Activated CD4-positive, alpha-beta T cell treated with anti-CD3 and anti-CD28 coated beads, Interleukin-2, amount 50 U/mL, for 16 hours (primary cell): Measurements from ENCODE around the gene NDEL1.

Source experiments
- DNase-seq: peaks from one replicate; pipeline ENCODE4 v3.0.0-alpha.2; 2020

The NDEL1 gene

DNA sequence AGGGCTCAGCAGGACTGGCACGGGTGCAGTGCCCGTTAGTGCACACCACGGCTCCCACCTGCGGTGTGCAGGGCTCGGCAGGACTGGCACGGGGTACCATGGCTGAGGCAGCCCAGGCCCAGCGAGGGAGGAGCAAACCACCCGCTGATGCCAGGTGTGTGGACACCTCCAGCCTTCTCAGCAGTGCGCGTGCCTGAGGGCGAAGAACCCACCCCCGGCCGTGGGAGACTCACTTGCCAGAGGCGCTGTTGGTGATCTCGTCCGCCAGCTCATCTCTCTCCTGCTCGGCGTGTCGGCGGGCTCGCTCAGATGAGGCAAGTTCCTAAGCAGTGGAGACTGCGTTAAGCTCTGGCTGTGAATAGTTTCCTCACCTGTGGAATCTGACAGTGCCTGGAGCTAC, 45.4 kb downstream of the NDEL1 start:
- DNase-seq: no peak

DNA sequence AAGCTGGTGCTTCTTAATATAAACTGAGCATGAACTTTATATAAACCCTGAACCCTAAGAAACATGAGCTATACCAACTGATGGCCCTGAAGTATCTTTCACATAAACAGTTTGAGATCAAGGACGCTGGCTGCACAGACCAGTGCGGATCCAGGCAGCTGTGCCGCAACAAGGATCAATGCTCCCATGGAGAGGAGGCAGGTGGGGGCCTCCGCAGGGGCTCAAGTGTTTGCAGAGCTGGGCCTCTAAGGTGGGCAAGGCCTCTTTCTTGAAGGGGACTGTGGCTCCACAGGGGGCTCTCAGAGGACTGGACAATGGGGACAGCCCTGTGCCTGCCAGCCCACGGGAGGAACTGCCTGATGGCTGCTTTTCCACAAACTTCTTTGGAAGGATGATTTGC, 46.0 kb downstream of the NDEL1 start:
- DNase-seq: no peak

DNA sequence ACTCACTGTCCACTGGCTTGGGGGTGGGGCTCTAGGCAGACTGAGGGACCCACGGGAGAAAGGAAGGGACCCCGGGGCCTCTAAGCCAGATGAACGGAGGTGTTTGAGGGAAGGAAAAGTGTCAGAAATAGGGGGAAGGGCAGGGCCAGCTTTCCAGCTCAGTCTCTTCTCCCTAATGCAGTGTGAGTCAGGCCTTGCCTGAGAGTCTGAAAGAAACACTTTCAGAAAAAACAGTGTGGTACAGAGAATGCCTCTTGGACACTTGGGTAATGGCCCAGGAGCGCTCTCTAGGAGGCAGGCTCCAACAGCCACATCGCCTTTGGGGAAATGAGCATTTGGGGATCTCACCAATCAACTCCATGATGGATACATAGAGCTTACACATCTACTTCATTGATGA, 46.9 kb downstream of the NDEL1 start:
- DNase-seq: no peak

DNA sequence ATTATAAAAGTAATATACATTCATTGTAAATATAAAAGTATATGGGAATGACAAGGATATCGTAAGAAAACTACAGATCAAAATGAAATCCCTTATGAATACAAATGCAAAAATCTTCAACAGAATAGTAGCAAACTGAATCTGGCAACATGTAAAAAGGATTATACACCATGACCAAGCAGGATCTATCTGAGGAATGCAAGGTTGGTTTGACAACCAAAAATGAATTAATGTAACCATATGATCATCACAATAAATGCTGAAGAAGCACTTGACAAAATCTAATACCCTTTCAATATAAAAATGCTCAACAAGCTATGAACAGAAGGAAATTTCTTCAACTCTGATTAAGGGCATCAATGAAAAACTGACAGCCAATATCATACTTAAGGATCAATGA, 48.8 kb downstream of the NDEL1 start:
- no peak for DNase-seq

DNA sequence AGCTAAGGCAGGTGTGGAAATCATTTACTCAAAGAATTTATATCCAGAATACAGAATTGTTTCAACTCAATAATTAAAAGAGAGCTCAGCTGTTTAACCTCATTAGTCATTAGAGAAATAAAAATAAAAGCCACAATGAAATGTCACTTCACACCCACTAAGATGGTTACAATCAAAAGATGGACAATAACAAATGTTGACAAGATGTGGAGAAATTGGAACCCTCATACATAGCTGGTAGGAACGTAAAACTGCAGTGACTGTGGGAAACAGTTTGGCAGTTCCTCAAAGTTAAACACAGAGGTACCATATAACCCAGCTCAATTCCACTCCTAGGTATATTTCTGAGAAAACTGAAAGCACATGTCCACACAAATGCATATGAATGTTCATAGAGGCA, 49.8 kb downstream of the NDEL1 start:
- no peak for DNase-seq

DNA sequence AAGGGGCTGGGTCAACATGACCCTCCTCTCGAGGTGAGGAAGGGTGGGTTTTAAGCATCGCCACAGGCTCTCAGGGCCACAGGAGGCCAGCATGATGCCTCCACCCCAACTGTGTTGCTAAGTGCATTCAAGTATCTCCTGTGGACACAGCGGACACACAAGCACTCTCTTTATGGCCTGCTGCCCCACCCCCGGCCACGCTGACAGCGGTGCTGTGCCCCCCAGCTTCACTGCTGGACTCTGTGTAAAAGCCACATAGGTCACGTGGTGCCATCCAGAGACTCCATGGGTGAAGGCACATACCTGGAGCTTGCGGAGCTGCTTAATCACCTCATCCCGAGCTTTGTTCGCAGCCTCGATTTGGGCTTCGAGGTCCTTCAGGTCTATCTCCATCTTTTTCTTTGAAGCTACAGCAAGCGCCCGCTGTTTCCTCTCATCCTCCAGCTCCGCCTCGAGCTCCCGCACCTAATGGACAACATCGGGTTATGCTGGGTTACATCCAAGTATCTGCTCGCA, 51.5 kb downstream of the NDEL1 start:
- no peak for DNase-seq

DNA sequence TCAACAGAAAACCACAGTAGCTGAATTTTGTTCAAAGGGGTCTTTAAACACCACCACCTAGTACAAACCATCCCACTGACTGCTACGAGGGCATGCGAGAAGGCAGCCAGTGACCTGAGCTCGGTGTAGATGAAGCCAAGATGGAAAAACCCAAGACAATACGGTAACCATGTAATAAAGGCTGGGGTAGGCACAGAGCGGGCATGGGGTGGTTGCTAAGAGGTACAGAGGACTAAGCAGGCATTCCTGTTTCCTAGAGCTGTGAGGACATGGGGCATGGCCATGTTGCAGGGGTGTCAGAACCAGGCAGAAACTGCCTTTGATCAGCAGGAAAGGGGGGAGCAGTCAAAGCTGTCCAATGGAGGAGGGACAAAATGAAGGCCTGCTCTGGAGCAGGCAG, 52.1 kb downstream of the NDEL1 start:
- no peak for DNase-seq

DNA sequence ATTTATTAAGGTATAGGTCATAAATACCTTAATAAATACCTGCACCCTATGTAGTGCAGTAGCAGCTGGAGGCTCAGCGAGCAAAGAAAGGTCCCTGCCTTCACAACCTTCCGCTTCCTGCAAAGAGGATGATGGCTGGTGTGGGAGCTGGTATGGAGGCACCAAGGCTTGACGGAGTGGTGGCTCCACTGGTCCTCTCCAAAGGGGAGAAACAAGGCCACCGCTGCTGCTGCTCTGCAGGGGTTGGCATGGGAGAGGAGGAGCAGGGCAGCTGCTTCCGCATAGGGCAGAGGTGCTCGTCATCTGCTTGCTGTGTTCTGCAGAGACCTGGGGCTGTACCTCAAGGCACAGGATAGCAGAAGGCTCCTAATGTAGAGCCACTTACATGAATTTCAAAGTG, 52.8 kb downstream of the NDEL1 start:
- no peak for DNase-seq

DNA sequence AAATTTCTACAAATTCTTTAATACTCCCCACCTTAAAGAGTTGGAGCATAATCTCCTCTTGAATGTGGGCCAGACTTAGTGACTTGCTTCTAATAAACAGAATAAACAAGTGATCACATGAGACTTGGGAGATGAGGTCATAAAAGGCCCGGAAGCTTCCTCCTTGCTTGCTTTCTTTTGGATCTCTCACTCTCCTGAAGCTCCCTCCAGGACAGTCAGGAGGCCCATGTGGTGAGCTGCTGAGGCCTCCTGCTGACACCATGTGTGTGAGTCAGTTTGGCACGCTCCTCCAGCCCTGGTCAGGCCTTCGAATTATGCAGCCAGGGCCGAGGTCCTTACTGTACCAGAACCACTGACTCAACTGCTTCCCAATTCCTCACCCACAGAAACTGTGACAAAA, 53.2 kb downstream of the NDEL1 start:
- DNase-seq: no peak

DNA sequence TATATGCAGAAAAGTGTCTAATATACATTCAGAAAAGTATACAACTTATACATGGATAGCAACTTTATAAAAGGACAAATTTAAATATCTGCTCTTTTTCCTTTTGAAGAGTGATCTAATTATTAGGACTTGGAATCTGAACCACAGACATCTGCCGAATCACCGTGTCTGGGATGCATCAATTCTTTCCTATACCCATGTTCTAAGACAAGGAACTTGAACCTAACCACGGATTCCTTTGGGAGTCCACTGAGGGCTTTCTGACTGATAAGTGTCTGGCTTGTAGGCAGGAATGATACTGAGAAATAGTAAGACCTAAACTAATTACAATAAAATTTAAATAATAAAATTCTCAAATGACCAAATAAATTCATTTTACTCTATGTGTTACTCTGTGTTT, 54.2 kb downstream of the NDEL1 start:
- DNase-seq: no peak

DNA sequence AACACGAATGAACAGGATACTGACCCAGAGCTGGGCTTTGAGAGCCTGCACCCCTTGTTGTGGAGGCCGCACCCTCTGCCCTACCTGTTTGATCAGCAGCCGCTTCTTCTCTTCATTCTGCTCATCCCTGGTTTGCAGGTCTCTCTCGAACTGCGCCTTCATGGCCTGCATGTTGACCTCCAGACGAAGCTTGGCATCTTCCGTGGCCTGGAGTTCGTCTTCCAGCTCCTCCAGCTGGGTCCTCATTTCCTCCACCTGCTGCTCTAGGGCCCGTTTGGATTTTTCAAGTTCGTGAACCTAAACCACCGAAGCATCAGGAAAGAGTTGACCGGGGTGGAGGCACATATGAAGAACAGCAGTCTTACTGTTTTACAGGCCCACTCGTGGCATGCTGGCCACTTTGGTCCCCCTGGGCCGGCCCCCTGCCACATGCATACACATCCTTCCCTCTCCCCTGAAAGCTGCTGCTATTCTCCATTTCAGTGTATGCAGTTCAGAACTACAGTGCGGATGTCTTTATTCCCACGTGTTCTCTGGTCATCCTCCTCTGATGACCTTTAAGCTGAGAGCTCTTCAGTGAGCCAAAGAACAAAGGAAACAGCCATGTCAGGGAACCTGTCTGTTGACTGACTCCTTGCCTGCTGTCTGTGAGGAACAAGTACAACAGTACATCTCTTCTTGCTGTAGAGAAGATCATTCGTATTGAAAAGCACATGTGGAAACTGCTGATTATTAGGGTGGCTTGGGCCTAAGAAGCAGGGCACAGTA, 54.8 kb downstream of the NDEL1 start:
- DNase-seq: no peak

DNA sequence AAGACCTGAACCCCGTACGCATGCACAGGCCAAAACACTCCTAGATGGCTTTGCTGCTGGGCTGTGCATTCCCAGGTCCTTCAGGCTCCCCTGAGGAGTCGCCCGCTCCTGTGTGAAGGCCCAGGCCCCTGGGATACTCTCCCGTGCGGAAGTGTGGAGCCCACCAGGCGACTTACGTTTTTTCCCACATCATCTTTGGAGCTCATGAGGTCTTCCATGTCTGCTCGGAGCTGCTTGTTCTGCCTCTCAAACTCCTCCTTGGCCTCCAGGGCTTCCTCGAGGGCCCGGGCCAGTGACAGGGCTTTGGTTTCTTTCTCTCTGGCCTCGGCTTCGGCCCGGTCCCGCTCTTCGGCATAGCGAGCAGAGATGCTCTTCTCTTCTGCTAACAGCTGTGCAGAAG, 56.4 kb downstream of the NDEL1 start:
- no peak for DNase-seq

DNA sequence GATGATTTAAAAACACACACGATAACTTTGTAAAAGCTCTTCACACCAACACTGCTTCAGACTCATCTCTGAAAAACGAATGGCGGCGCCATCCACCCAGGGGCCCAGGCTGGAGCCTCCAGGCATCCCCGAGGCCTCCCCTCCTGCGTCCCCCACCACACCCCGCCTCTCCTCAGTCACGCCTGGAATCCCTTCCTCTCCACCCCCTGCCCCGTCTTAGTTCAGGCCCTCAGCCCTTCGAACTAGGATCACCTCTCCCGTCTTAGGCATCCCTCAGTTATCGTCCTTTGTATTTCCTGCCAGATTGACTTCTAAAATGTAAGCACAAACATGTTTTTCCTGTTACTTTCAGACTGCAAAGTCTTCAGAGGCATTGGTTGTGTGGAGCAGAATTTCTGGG, 58.3 kb downstream of the NDEL1 start:
- no peak for DNase-seq

DNA sequence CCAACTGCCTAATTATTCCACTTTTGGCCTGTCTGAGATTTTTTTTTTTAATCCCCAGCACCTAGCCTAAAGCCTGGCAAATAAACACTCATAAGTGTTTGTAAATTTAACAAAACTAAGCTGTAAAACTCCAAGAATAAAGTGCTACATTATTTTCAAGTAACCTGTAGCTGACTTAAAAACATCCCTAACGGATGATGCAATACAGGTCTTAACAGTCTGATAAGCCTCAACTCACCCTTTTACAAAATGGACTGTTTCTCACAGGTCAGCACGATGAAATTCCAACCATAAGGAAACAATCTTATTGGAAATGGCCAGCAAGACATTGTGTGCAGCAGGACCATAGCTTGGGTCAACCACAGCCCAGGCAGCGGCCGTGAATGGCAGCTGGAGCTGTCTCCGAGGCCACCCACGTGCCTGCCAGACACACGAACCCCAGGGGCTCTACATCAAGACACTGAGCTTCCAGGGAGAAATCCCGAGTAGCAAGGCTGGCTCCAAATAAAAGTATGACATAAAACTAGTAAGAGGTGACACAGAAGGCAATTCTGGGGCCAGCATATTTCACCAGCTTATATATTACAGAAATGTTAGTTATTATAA, 58.9 kb downstream of the NDEL1 start:
- DNase-seq: no peak

DNA sequence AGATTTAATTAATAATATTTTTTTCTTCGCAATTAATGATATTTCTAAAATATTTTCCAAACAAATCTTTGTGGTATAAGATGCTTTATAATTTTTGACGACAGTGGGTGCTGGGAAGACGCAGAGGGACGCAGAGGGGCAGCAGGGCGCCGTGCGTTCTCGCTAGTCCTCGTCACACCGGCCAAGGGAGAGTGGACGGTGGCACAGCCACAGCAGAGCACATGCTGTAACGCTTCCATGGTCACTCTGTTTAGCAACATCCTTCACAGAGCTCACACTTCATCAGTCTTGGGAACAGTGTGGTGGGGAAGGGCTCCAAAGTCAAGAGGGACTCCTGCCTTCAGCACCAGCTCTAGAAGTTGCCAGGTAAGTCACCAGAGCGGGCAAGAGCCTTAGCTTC, 60.4 kb downstream of the NDEL1 start:
- no peak for DNase-seq

DNA sequence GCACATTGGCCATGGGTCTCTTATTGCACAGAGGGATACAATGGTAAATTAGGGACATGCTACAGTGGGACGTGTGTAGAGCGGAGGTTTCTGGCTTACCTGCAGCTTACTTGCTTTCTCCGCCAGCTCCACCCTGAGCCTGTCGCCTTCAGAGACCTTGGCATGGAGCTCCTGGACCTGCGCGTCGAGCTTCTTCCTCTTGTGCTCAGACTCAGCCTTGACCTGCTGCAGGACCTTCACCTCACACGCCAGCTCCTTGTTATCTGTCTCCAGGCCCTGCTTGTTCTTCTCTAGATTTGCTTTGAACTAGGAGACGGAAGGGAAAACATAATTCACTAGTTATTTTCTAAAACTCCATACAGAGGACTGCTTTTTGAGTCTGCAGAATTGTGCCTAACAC, 63.5 kb downstream of the NDEL1 start:
- DNase-seq: no peak

DNA sequence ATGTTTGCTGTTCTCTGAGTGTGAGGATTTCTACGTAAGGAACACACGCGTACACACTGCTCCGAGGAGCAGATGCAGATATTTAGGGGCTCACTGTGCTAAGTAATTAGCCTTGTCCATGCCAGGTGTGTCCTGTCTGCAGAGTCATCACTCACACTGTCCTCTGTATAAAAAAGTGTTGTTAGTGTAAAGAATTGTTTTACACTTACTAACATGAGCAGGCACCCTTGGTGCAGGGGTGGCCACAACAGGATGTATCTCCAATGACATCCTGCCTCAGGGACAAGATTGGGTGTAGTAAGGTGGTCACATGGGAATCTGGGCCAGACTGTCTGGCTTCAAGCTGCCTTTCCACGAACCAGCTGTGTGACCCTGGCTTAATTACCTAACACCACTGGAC, 63.9 kb downstream of the NDEL1 start:
- no peak for DNase-seq

DNA sequence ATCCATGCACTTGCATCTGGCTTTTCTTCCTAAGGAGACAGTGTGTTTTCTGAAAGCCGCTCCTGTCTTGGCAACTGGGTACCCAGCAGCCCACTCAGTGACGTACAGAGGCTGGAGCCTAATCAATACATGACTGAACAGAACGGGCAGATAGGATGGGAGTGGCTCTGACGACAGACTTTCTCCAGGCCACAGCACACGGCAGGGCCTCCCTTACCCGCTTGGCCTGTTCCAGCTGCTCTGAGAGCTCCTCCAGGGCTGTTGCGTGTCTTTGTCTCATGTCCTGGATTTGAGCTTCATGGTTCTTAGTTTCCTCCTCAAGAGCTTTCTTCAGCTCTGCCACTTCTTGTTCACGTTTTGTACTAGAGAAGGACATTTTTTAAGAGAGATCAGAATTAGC, 64.9 kb downstream of the NDEL1 start:
- no peak for DNase-seq

DNA sequence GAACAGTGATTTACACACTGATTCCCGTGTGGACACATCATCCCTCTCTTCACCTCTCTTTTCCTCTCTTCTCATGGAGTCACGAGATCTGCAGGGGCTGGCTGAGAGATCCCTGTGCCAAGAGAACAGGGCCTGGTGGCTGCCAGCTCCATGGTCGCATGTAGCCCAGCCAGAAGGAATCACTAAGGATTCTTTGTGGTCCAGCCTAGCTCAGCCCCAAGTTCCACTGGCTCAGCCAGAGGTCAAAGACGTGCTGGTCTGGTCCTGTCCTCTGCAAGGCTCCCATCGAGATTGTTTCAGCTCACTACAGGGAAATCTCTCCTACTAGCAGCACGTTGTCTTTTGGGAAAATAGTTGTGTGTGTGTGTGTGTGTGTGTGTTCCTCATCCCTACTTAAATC, 66.4 kb downstream of the NDEL1 start:
- no peak for DNase-seq

DNA sequence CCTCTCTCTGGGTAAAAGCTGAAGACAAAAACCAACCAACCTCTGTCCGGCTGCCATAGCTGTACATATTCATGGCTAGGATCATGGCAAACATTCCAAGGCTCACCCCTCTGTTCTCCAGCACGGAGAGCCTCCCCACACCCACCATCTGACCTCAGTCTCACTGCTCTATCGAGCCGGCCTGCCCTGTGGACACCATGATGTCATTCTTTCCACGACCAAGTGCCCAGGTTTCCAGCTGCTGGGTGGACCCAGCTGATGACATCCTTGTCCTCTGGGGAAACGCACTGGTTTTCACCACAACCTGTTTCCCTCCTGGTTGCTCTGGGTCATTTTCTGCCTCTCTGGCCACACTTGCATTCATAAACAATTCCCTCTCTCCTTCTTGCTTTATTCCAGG, 67.7 kb downstream of the NDEL1 start:
- DNase-seq: no peak

DNA sequence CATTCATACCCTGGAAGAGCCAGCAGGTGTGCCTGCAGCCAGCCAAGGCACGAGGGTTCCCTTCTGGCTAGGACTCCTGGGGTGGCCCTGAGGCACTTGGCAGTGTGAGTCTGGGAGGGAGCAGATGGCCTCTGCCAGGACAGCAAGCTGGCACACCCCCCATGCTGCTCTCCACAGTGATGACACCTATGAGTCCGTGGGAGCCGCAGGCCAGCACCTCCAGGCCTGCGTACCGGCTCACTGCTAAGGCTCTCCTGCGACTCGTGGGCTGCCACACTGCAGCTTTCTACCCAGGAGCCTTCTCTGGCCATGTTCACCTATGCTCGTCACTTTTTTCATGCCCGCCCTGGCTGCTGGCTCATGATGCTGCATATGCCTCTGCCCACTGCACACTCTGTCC, 68.1 kb downstream of the NDEL1 start:
- no peak for DNase-seq

DNA sequence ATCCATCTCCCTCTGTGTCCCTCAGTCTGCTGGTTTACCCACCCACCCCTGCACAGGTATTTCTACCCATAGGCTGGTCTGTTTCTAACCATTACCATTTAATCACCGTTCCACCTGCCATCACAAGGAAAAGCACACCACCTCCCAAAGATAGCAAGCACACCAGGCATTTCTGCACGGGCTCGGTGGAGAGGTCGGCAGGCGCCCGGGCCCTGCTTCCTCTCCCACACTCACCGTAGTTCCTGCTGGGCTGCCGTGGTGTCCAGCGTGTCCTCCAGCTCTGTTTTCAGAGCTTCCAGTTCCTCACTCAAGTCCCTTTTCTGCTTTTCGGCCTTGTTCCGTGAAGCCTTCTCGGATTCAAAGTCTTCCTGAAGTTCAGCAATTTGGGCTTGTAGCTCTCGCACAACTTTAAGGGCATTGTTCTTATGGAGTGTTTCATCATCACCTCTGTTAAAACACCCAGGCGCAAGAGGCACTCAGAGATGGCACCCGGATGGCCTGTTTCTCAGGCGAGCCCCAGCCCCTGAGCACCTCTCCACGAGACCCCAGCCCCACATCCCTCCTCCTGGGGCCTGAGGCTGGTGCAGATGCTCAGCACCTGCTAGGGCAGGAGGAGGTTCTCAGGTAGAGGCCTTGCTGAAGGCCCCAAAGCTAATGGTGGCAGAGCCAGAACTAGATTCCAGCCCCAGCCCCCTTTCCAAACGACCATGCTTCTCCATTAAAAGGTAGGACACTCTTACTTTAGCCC, 69.0 kb downstream of the NDEL1 start:
- DNase-seq: no peak

DNA sequence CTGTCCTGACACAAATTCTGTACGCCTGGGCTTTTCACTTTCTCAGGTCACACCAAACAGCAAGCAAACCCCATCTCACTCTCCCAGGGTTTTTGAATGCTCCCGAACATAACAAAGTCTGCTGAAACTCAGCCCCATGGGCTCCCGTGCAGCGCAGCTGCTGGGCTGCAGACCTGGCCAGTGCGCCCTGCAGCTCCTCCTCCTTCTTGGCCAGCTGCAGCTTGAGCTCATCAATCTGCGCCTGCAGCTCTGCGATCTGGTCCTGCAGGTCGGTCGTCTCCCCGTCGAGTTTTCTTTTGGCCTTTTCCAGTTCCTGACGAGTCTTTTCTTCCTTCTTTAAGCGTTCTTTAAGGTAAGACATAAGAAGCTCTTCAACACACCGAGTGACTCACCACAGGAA, 70.5 kb downstream of the NDEL1 start:
- no peak for DNase-seq

DNA sequence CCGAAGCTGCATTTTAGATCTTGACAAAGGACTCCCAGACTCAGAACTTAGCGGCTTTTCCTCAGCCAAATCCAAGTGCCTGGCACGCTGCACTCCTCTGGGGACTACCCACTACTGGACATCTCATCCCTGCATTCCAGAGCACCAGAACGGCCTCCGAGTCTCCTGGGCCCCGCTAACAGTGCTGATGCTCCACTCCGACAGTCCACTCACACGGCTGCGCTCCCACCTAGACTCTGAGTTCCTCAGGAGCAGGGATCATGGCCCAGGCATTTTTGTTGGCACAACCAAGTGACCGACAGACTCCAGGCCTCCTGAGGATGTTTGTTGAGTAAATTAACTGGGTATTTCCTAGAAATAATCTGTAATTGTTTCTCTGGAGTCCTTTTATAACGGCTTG, 79.1 kb downstream of the NDEL1 start:
- no peak for DNase-seq
